Esophagus muscularis mucosa (tissue), 4 donors: ENCODE measurements around the gene VAV1. TPM values are rescaled to one million over a fixed set of nuclear protein-coding genes. Genes with fewer than 3 reads are reported as not detected.

Experiments used
- DNase-seq: peaks from one replicate; pipeline ENCODE4 v3.0.0-alpha.2; 2017; ENCODE audit errors: extremely low spot score
- H3K27ac ChIP-seq, 4 donors: fragments of 200-600 bp; sonication (generic); replicated peaks in 1 of 4; 1 replicate in 3 of 4; 2 replicates in 1 of 4; pipeline ENCODE4 v1.5.1; 2016 to 2019; ENCODE audit warnings: mild to moderate bottlenecking in 1 of 4
- H3K27me3 ChIP-seq, 4 donors: fragments of 200-600 bp; sonication (generic); one replicate each; pipeline versions ENCODE4 v1.5.1 to v1.6.0; 2016 to 2019
- H3K36me3 ChIP-seq, 4 donors: fragments of 200-600 bp; sonication (generic); one replicate each; pipeline ENCODE4 v1.5.1; 2016 to 2019
- H3K4me1 ChIP-seq, 4 donors: fragments of 200-600 bp; sonication (generic); one replicate each; pipeline ENCODE4 v1.5.1; 2016 to 2019
- H3K4me3 ChIP-seq, 4 donors: fragments of 200-600 bp; sonication (generic); 1 replicate in 2 of 4; 2 replicates in 2 of 4; pipeline ENCODE4 v1.5.1; 2016 to 2019; ENCODE audit warnings: mild to moderate bottlenecking in 4 of 4, moderate library complexity in 1 of 4
- H3K9me3 ChIP-seq, 4 donors: fragments of 200-600 bp; sonication (generic); 1 replicate in 3 of 4; 2 replicates in 1 of 4; pipeline ENCODE4 v1.5.1; 2016 to 2019
- EP300 ChIP-seq: sonication (generic); formaldehyde crosslinking; IDR thresholded peaks from one replicate; pipeline ENCODE4 v1.6.1; 2017; ENCODE audit warnings: antibody characterized with exemption
- POLR2A ChIP-seq: fragments of 450-650 bp; IDR thresholded peaks from one replicate; pipeline ENCODE4 v1.6.1; 2017; ENCODE audit warnings: antibody characterized with exemption, moderate library complexity, mild to moderate bottlenecking, low read depth
- POLR2AphosphoS5 ChIP-seq, 2 donors: sonication (generic); formaldehyde crosslinking; IDR thresholded peaks; one replicate each; pipeline ENCODE4 v1.6.1; 2017; ENCODE audit warnings: antibody characterized with exemption in 2 of 2
- WGBS: methylation state at CpG from one replicate; pipeline ENCODE4 v1.1.5; 2018; 5-methylcytosine and 5-hydroxymethylcytosine counted together
- intact Hi-C: fragments of 100-400 bp; cut with DNase I; formaldehyde crosslinking; loops from one replicate; pipeline ENCODE4 v1.15.1; 2023
- total RNA-seq, 4 donors: library from RNA; depleted of rRNA; stranded (reverse); fragments of >200 nt; gene quantifications; one replicate each; pipeline versions ENCODE4 v1.1.0 to v1.2.1, GENCODE V29; 2016
- TF ChIP-seq, protein P1 (sequence below), 3 experiments: fragments of 200-600 bp in 2 of 3; fragments of 450-650 bp in 1 of 3; sonication (generic) in 2 of 3; IDR thresholded peaks; one replicate each; pipeline ENCODE4 v1.5.1; 2017 to 2019; ENCODE audit warnings: antibody characterized with exemption in 3 of 3, mild to moderate bottlenecking in 2 of 3, moderate library complexity in 1 of 3

The VAV1 gene
- total RNA-seq, 4 donors from 2014 or later: 2.9 to 8.0 (median 4.1) TPM

DNA sequence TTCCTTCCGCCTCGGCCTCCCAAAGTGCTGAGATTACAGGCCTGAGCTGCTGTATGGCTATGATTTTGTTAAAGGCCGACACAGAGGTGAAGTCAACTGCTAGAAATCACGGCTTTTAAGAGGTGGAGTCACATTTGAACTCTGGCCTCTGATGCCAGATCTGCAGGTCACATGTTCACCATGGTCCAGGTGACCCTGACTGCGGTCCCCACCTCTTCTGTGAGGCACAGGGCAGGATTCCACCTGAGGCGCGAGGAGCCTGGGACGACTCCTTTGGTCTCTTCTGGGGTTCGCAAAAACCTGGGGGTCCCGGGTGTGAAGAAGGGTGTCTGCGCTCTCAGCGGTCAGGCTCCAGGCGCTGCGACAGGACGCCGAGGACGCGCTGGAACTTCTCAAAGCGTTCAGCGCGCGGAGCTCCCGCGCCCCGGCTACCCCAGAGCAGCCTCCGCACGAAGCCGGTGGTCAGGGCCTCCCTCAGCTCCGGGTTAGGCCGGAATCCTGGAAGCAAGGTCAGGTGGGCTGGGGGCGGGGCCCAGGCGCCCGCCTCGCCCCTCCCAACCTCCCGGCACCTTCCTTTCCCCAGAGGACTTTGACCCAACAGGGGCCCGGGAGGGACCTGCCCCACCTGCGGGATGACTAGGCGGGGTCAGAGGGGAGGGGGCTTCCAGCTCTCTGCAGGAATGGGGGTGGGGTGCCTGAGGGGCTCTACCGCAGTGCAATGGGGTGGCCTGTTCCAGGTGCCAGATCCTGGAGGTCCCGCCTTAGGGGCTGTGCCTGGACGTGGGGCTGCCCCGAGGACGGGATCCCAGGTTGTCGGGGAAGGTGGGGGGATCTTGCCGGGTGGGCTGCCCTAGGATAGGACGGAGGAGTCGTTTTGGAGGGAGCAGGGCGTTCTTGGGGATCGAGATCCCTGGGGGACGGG is 20.0 kb upstream of the VAV1 start:
- Histone ChIP-seq H3K27ac (peak overlapping the region; percentile 69 to 80 (median 74)), H3K9me3 (no peaks in the 10 kb centered on the region), H3K4me1 (peaks cover 14 to 29% (median 20%) of the 10 kb centered on the region in 4 donors), H3K27me3 (no peaks in the 10 kb centered on the region), H3K4me3 (peak overlapping the region; percentile 46 to 60 (median 48)), H3K36me3 (peaks cover 40 to 53% (median 50%) of the 10 kb centered on the region in 4 donors)
- WGBS: 73% methylated on average over 29 of the region's 50 CpGs
- TF ChIP-seq POLR2A (no peak), POLR2AphosphoS5 (IDR thresholded peaks at IDR 0.05) (no peak)
- intact Hi-C loops: loop anchor here (5.0 kb wide), 1 partner anchor 235 kb away; no protein-coding TSS in a partner anchor
- no peak for DNase-seq

DNA sequence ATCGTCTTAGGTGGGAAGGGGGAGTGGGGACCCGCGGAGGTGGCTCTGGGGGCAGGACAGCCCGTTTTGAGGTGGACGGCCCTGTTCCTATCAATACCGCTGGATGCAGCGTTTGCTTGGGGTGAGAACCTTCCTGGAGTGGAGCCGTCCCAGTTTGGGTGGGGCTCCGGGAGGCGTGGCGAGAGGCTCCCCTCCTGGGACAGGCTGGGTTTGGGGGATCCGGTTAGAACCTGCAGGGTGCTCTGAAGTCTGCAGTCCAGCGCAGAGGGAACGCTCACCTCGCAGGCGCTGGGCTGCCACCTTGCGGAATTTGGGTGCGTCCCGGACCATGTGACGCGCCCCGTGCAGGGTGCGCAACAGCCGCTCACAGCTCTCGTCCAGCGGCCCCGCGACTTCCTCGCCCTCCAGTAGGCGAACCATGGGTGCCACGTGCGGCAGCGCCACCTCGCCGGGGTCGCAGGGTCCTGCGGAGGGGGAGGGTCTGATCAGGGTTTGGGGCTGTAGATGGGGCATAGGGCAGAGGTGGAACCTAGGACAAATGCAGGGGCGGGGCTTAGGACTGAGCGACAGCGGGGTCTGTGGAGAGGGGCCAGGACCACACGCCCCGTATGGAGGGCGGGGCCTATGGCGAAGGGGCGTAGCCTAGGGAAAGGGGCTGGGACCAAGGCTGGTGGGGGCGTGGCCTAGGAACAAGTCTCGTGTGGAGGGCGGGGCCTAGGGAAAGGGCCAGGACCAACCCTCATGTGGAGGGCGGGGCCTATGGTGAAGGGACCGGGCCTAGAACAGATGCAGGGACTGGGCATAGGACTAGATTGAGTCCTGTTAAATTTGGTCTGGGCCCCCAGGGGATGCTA is 19.1 kb upstream of the VAV1 start:
- peaks cover 11 to 25% (median 19%) of the 10 kb centered on the region in 4 donors for H3K4me1 ChIP-seq
- intact Hi-C loops: loop anchor here (5.0 kb wide), 1 partner anchor 236 kb away; no protein-coding TSS in a partner anchor
- H3K27me3 ChIP-seq: no peaks in the 10 kb centered on the region
- WGBS: 4% methylated on average over 20 of the region's 50 CpGs
- H3K36me3 ChIP-seq: peaks cover 32 to 44% (median 42%) of the 10 kb centered on the region in 4 donors
- peak overlapping the region; percentile 69 to 80 (median 74) for H3K27ac ChIP-seq
- peak; percentile 96 for DNase-seq
- no peaks in the 10 kb centered on the region for H3K9me3 ChIP-seq
- TF ChIP-seq, protein P1, sequence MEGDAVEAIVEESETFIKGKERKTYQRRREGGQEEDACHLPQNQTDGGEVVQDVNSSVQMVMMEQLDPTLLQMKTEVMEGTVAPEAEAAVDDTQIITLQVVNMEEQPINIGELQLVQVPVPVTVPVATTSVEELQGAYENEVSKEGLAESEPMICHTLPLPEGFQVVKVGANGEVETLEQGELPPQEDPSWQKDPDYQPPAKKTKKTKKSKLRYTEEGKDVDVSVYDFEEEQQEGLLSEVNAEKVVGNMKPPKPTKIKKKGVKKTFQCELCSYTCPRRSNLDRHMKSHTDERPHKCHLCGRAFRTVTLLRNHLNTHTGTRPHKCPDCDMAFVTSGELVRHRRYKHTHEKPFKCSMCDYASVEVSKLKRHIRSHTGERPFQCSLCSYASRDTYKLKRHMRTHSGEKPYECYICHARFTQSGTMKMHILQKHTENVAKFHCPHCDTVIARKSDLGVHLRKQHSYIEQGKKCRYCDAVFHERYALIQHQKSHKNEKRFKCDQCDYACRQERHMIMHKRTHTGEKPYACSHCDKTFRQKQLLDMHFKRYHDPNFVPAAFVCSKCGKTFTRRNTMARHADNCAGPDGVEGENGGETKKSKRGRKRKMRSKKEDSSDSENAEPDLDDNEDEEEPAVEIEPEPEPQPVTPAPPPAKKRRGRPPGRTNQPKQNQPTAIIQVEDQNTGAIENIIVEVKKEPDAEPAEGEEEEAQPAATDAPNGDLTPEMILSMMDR (IDR thresholded peaks at IDR 0.05): peak; percentile 57 to 61 (median 59)
- no peak for TF ChIP-seq POLR2A
- TF ChIP-seq POLR2AphosphoS5 (IDR thresholded peaks at IDR 0.05): peak; percentile 61 to 68
- H3K4me3 ChIP-seq: peak overlapping the region; percentile 46 to 60 (median 48)

DNA sequence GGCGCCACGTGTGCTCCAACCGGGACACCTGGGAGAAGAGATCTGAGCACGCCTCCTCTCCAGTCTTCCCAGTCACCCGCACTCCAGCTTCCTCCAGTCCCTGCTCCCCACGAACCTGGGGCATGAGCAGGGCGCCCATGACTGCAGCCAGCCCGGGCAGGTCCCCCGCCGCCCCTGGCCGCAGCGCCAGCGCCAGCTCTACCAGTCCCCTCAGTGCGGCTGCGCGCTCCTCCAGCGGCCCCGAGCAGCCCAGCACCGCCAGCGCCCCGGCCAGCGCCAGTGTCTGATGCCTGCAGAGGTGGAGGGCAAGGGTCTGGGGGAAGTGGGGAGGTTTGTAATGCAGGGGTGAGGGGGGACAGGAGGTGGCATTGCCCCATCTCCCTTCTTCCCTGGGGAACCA is 18.4 kb upstream of the VAV1 start:
- peaks cover 27 to 36% (median 35%) of the 10 kb centered on the region in 4 donors for H3K36me3 ChIP-seq
- intact Hi-C loops: loop anchor here (5.0 kb wide), 1 partner anchor 237 kb away; no protein-coding TSS in a partner anchor
- no peak for DNase-seq
- peak overlapping the region in 2 of 4 donors; percentile 73 to 76 for H3K27ac ChIP-seq
- H3K4me3 ChIP-seq: peak overlapping the region in 1 of 4 donors; percentile 60
- no peaks in the 10 kb centered on the region for H3K27me3 ChIP-seq
- TF ChIP-seq, protein P1 (IDR thresholded peaks at IDR 0.05): no peak
- TF ChIP-seq POLR2AphosphoS5 (IDR thresholded peaks at IDR 0.05) (no peak), POLR2A (no peak), EP300 (no peak)
- peaks cover 11 to 22% (median 17%) of the 10 kb centered on the region in 4 donors for H3K4me1 ChIP-seq
- 97% methylated on average over 10 of the region's 22 CpGs for WGBS
- H3K9me3 ChIP-seq: no peaks in the 10 kb centered on the region

DNA sequence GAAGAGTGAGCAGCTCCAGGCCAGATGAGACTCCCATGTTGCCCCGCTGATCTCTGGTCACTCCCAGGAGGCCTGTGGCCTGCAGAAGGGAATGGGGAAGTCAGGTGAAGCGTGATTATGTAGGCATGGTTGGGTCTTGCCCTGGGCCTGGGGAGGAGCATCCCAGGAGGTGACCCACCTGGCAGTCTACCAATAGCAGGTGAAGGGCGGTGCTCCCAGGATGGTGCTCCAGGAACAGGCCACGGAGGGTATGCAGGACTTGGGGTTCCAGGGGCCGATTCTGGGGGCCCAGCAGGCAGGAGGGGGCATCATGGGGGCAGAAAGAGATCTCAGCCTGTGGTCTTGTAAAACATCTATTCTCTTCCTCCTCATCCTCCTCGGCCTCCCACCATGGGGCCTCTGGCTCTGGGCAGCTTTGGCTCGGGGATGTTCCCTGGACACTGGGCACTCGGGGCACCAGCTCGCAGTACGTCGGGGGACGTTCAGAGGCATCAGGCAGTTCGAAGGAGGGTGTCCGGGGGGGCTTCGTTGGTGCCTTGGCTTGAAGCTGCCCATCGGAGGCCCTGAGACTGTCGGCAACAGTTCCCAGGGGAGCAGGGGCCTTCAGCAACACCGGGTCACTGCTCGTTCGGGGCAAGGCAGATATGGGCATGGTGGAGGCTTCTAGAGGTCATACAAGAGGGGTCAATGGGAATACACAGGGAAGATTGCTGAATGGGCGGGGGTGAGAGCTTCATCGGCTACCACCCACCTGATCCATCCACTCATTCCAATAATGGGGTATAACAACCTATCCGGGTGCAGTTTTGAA is 17.6 kb upstream of the VAV1 start:
- H3K4me3 ChIP-seq: no peak overlapping the region
- WGBS: 95% methylated on average over 22 of the region's 23 CpGs
- H3K36me3 ChIP-seq: peaks cover 20 to 29% (median 27%) of the 10 kb centered on the region in 4 donors
- TF ChIP-seq EP300: no peak
- TF ChIP-seq, protein P1 (IDR thresholded peaks at IDR 0.05): no peak
- no peak for TF ChIP-seq POLR2A
- TF ChIP-seq POLR2AphosphoS5 (IDR thresholded peaks at IDR 0.05): no peak
- DNase-seq: no peak
- H3K27me3 ChIP-seq: no peaks in the 10 kb centered on the region
- no peaks in the 10 kb centered on the region for H3K9me3 ChIP-seq
- intact Hi-C loops: loop anchor here (5.0 kb wide), 1 partner anchor 238 kb away; no protein-coding TSS in a partner anchor
- peaks cover 11 to 20% (median 15%) of the 10 kb centered on the region in 4 donors for H3K4me1 ChIP-seq
- H3K27ac ChIP-seq: no peak overlapping the region
